ENCODE measurements around the gene PODN. TPM values are rescaled to one million over a fixed set of nuclear protein-coding genes. Genes with fewer than 3 reads are reported as not detected.

The PODN gene
- total RNA-seq, 2 experiments from 2014 or later: not detected

- no peaks in the 10 kb centered on the region for H3K4me1 Mint-ChIP-seq (ENCODE audit: low read depth)
- H3K27ac Mint-ChIP-seq: no peak overlapping the region
- DNase-seq (no peak), ATAC-seq (no peak)
- no peaks in the 10 kb centered on the region for H3K27me3 Mint-ChIP-seq
- H3K9me3 Mint-ChIP-seq: no peaks in the 10 kb centered on the region
- ChIA-PET CTCF (no interaction called here), POLR2A (interaction anchor here (0.5 kb wide), 1 partner anchor 64 kb away, joined by 3 read pairs; no protein-coding TSS in a partner anchor)
- intact Hi-C loops (cut with micrococcal nuclease): no loop called here
- H3K4me3 Mint-ChIP-seq: no peak overlapping the region
- no peaks in the 10 kb centered on the region for H3K36me3 Mint-ChIP-seq (ENCODE audit: low read depth)
- TF ChIP-seq, protein P1, sequence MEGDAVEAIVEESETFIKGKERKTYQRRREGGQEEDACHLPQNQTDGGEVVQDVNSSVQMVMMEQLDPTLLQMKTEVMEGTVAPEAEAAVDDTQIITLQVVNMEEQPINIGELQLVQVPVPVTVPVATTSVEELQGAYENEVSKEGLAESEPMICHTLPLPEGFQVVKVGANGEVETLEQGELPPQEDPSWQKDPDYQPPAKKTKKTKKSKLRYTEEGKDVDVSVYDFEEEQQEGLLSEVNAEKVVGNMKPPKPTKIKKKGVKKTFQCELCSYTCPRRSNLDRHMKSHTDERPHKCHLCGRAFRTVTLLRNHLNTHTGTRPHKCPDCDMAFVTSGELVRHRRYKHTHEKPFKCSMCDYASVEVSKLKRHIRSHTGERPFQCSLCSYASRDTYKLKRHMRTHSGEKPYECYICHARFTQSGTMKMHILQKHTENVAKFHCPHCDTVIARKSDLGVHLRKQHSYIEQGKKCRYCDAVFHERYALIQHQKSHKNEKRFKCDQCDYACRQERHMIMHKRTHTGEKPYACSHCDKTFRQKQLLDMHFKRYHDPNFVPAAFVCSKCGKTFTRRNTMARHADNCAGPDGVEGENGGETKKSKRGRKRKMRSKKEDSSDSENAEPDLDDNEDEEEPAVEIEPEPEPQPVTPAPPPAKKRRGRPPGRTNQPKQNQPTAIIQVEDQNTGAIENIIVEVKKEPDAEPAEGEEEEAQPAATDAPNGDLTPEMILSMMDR (IDR thresholded peaks at IDR 0.05): no peak
Observed at GRCh38 chr1:53083636-53084588, 21.9 kb downstream of the PODN start.

GRCh38 chr1:53084589-53084971 is 22.6 kb downstream of the PODN start:
- TF ChIP-seq, protein P1 (IDR thresholded peaks at IDR 0.05): no peak
- ATAC-seq (no peak), DNase-seq (no peak)
- Mint-ChIP-seq H3K27me3 (no peaks in the 10 kb centered on the region), H3K9me3 (no peaks in the 10 kb centered on the region), H3K27ac (no peak overlapping the region), H3K4me3 (no peak overlapping the region), H3K4me1 (ENCODE audit: low read depth) (no peaks in the 10 kb centered on the region), H3K36me3 (ENCODE audit: low read depth) (no peaks in the 10 kb centered on the region)
- intact Hi-C loops (cut with micrococcal nuclease): no loop called here
- ChIA-PET CTCF (no interaction called here), POLR2A (no interaction called here)

- CTCF ChIA-PET: no interaction called here
- Mint-ChIP-seq H3K4me1 (ENCODE audit: low read depth) (no peaks in the 10 kb centered on the region), H3K9me3 (no peaks in the 10 kb centered on the region)
Observed at GRCh38 chr1:53085405-53085804, 23.4 kb downstream of the PODN start.

DNA sequence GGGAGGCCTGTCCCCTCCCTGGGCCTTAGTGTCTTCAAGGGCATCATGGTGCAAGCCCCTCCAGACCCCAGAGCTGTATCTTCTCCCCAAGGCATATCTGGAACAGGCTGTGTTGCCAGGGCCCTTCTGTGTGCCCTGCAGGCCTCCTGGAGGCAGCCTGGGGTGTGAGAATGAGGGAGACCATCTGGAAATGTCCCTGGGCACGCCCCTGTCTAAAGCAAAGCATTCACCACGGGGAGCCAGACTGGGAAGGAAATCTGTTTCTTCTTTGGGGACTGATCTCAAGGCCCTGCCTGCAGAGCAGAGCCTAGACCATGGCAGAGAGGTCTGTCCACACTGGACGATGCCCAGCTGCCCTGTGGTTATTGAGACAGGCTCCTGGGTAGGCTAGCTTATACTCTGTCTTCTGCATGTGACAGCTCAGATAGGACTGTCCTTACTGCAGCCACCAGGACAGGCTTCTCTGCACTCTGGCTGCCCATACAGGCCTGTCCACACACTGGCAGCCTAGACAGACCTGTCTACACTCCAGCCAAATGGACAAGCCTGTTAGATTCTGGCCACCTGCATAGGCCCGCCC is 24.6 kb downstream of the PODN start:
- Mint-ChIP-seq H3K36me3 (ENCODE audit: low read depth) (no peaks in the 10 kb centered on the region), H3K27me3 (no peaks in the 10 kb centered on the region), H3K4me1 (ENCODE audit: low read depth) (no peaks in the 10 kb centered on the region), H3K27ac (no peak overlapping the region), H3K4me3 (no peak overlapping the region), H3K9me3 (no peaks in the 10 kb centered on the region)
- DNase-seq (no peak), ATAC-seq (no peak)
- POLR2A ChIA-PET: interaction anchor here (1.6 kb wide), 1 partner anchor 25 kb away, joined by 3 read pairs; the partner anchor contains the start of gene PODN
- TF ChIP-seq, protein P1 (IDR thresholded peaks at IDR 0.05): no peak
- intact Hi-C loops (cut with micrococcal nuclease): no loop called here
- CTCF ChIA-PET: no interaction called here

More at GRCh38 chr1:53085405-53085804, 23.4 kb downstream of the PODN start:
- H3K27ac Mint-ChIP-seq: no peak overlapping the region
- no peak for ATAC-seq
- no peaks in the 10 kb centered on the region for H3K36me3 Mint-ChIP-seq (ENCODE audit: low read depth)
- POLR2A ChIA-PET: interaction anchor here (0.6 to 1.6 kb wide), 2 partner anchors 24 to 289 kb away, joined by 3 read pairs; partner anchors contain the start of gene PODN
- H3K27me3 Mint-ChIP-seq: no peaks in the 10 kb centered on the region
- DNase-seq: no peak
- TF ChIP-seq, protein P1 (IDR thresholded peaks at IDR 0.05): no peak
- intact Hi-C loops (cut with micrococcal nuclease): no loop called here
- no peak overlapping the region for H3K4me3 Mint-ChIP-seq
